ENCODE measurements around the gene GPR25.

DNA sequence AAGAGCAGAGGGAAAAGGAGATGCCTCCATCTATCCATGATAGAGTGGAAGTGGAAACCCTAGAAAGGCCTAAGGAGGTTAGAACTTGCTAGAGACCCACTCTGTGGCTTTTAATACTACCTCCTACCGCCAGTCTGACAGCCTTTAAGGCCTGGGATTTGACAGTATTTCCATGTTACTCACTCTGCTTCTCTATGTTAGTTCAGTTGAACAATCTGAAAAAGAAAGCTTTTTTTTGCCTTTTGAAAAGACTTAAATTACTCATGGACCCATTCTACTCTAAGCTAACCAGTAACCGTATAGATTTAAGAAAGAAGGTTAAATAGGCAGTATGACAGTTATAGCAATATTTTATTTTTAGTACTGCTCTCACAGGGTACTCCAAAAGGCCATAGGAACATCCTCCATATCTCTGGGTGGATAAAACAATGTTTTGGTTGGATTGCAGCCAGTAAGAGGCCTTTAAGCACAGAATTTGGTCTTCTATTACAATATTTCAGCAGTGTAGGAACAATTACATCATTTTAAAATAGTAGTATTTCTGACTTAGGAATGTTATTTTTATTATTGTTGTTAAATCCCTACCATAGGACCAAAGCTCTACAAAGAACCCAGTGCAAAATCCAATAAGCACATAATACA lies 15.9 kb upstream of the GPR25 start:
- no peak for TF ChIP-seq POLR2A (IDR thresholded peaks at IDR 0.05)
- TF ChIP-seq, protein P1, sequence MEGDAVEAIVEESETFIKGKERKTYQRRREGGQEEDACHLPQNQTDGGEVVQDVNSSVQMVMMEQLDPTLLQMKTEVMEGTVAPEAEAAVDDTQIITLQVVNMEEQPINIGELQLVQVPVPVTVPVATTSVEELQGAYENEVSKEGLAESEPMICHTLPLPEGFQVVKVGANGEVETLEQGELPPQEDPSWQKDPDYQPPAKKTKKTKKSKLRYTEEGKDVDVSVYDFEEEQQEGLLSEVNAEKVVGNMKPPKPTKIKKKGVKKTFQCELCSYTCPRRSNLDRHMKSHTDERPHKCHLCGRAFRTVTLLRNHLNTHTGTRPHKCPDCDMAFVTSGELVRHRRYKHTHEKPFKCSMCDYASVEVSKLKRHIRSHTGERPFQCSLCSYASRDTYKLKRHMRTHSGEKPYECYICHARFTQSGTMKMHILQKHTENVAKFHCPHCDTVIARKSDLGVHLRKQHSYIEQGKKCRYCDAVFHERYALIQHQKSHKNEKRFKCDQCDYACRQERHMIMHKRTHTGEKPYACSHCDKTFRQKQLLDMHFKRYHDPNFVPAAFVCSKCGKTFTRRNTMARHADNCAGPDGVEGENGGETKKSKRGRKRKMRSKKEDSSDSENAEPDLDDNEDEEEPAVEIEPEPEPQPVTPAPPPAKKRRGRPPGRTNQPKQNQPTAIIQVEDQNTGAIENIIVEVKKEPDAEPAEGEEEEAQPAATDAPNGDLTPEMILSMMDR (IDR thresholded peaks at IDR 0.05), result no peak

All from esophagus squamous epithelium (tissue), 4 donors.